DOHH2 (cell line): Measurements from ENCODE around the gene IPO11.
A peak's percentile ranks its signal among the peaks of the same experiment; 100 is the strongest.

Experiments used
- H3F3A ChIP-seq: fragments of 200-600 bp; sonication (generic), shearing (Covaris generic); 2 replicates; pipeline ENCODE4 v1.6.0; 2016; ENCODE audit warnings: antibody characterized with exemption, mild to moderate bottlenecking; ENCODE audit not compliant: control insufficient read depth, insufficient read depth
- H3K27ac ChIP-seq: fragments of 200-600 bp; sonication (generic); 2 replicates; pipeline ENCODE4 v1.5.1; 2014; ENCODE audit warnings: low read depth, mild to moderate bottlenecking, low read length, moderate library complexity
- H3K27me3 ChIP-seq: fragments of 200-600 bp; sonication (generic); 2 replicates; pipeline ENCODE4 v1.6.1; 2014; ENCODE audit warnings: mild to moderate bottlenecking, low read length, mixed read lengths; ENCODE audit not compliant: control insufficient read depth
- H3K36me3 ChIP-seq: fragments of 200-600 bp; sonication (generic); 2 replicates; pipeline ENCODE4 v1.6.1; 2014; ENCODE audit warnings: mild to moderate bottlenecking, low read length, moderate library complexity, mixed read lengths; ENCODE audit not compliant: control insufficient read depth
- H3K4me1 ChIP-seq: fragments of 200-600 bp; sonication (generic); 2 replicates; pipeline ENCODE4 v1.6.1; 2014; ENCODE audit warnings: mild to moderate bottlenecking, low read length, mixed read lengths; ENCODE audit not compliant: control insufficient read depth
- H3K4me2 ChIP-seq: fragments of 200-600 bp; sonication (generic); 2 replicates; pipeline ENCODE4 v1.6.0; 2014; ENCODE audit warnings: mild to moderate bottlenecking, low read length, moderate library complexity
- H3K4me3 ChIP-seq: fragments of 200-600 bp; sonication (generic); 2 replicates; pipeline ENCODE4 v1.5.1; 2014; ENCODE audit warnings: mild to moderate bottlenecking, low read length, mixed read lengths
- H3K79me2 ChIP-seq: fragments of 200-600 bp; sonication (generic); 2 replicates; pipeline ENCODE4 v1.6.1; 2014; ENCODE audit warnings: mild to moderate bottlenecking, low read length, mixed read lengths; ENCODE audit not compliant: control insufficient read depth
- H3K9me2 ChIP-seq: fragments of 200-600 bp; sonication (generic); replicated peaks from 2 replicates; pipeline ENCODE4 v1.6.1; 2014; ENCODE audit warnings: mild to moderate bottlenecking, low read length, mixed read lengths; ENCODE audit not compliant: control insufficient read depth
- H3K9me3 ChIP-seq: fragments of 200-600 bp; sonication (generic); 2 replicates; pipeline ENCODE4 v1.6.1; 2014; ENCODE audit warnings: antibody characterized with exemption, low read length, mixed read lengths; ENCODE audit not compliant: control insufficient read depth, insufficient read depth
- H4K20me1 ChIP-seq: fragments of 200-600 bp; sonication (generic); 2 replicates; pipeline ENCODE4 v1.6.0; 2014; ENCODE audit warnings: low read depth, mild to moderate bottlenecking, antibody characterized with exemption, low read length, moderate library complexity; ENCODE audit not compliant: control insufficient read depth, insufficient read depth
- CTCF ChIP-seq: fragments of 200-600 bp; sonication (generic); IDR thresholded peaks from one replicate; pipeline ENCODE4 v1.5.1; 2014; ENCODE audit warnings: antibody characterized with exemption, mild to moderate bottlenecking, low read depth, low read length; ENCODE audit not compliant: poor library complexity, severe bottlenecking
- EZH2phosphoT487 ChIP-seq: fragments of 200-600 bp; sonication (generic); IDR thresholded peaks from 2 replicates; pipeline ENCODE4 v1.6.1; 2017; ENCODE audit warnings: borderline replicate concordance, mild to moderate bottlenecking, antibody characterized with exemption, low read length, moderate library complexity, mixed read lengths

IPO11 gene

GRCh38 chr5:62412549-62413329 lies at the start of gene IPO11:
Gene IPO11 (plus strand): TSS chr5:62412763. CDS start chr5:62437280, 24,517 bp downstream.
- Histone ChIP-seq H3K79me2 (peaks cover 52% of the 10 kb centered on the region), H3K27ac (0 out of 2 replicates have a peak within 1 kb of the TSS, but pooled peaks have one; percentile 9)

GRCh38 chr5:62369039-62369438 lies 43.5 kb upstream of the IPO11 start:
- Histone ChIP-seq H3K79me2 (no peaks in the 10 kb centered on the region), H3K36me3 (peaks cover 63% of the 10 kb centered on the region)
- TF ChIP-seq EZH2phosphoT487 (no peak), CTCF (no peak)

More at GRCh38 chr5:62412549-62413329, at the start of gene IPO11:
- H3K36me3 ChIP-seq = peaks cover 6% of the 10 kb centered on the region
- TF ChIP-seq EZH2phosphoT487 (no peak), CTCF (no peak)
- peak within 1 kb of the TSS; percentile 97 for H3K4me3 ChIP-seq
- no peaks in the 10 kb centered on the region for H3K9me3 ChIP-seq
- peak within 1 kb of the TSS; percentile 83 for H3K4me2 ChIP-seq
- no peaks in the 10 kb centered on the region for H3K27me3 ChIP-seq
- no peaks in the 10 kb centered on the region for H3F3A ChIP-seq
- no peaks in the 10 kb centered on the region for H3K9me2 ChIP-seq
- peaks cover 18% of the 10 kb centered on the region for H3K4me1 ChIP-seq
- peaks cover 7% of the 10 kb centered on the region; the same call in 1 of the 2 replicates for H4K20me1 ChIP-seq

GRCh38 chr5:62371409-62371808 lies 41.2 kb upstream of the IPO11 start:
- H3K27ac ChIP-seq = no peak overlapping the region
- no peaks in the 10 kb centered on the region for H3K9me3 ChIP-seq
- H3K4me1 ChIP-seq = no peaks in the 10 kb centered on the region
- H3F3A ChIP-seq = no peaks in the 10 kb centered on the region
- H3K27me3 ChIP-seq = no peaks in the 10 kb centered on the region
- no peaks in the 10 kb centered on the region for H4K20me1 ChIP-seq
- no peak overlapping the region for H3K4me3 ChIP-seq
- peaks cover 55% of the 10 kb centered on the region for H3K36me3 ChIP-seq
- TF ChIP-seq EZH2phosphoT487 (no peak), CTCF (no peak)
- no peaks in the 10 kb centered on the region for H3K79me2 ChIP-seq
- H3K4me2 ChIP-seq = no peak overlapping the region
- H3K9me2 ChIP-seq = no peaks in the 10 kb centered on the region

More at GRCh38 chr5:62369039-62369438, 43.5 kb upstream of the IPO11 start:
- no peaks in the 10 kb centered on the region for H3K9me2 ChIP-seq
- no peak overlapping the region for H3K4me3 ChIP-seq
- H3F3A ChIP-seq = no peaks in the 10 kb centered on the region
- no peak overlapping the region for H3K27ac ChIP-seq
- no peaks in the 10 kb centered on the region for H3K9me3 ChIP-seq
- H4K20me1 ChIP-seq = no peaks in the 10 kb centered on the region
- no peak overlapping the region for H3K4me2 ChIP-seq
- no peaks in the 10 kb centered on the region for H3K27me3 ChIP-seq
- H3K4me1 ChIP-seq = no peaks in the 10 kb centered on the region
